GM12878 (cell line): ENCODE data around the gene AGAP1. TPM values are rescaled to one million over a fixed set of nuclear protein-coding genes. Genes with fewer than 3 reads are reported as not detected.

ENCODE experiments used
- ATAC-seq: fragments of 200-7000 bp; cut with Tn5 transposase; 3 replicates; pipeline ENCODE4 v1.9.1; 2020; ENCODE audit warnings: mild to moderate bottlenecking, moderate library complexity
- BruUV-seq: library from RNA; stranded (reverse); fragments of 400-500 nt; replicated peaks from 2 replicates; lab custom pipeline; 2021; lab: Mats Ljungman, UMichigan
- CTCF ChIA-PET: fragments of 300-600 bp; sonication (Branson Sonifier 250); formaldehyde crosslinking; extraction: SDS; loops from one replicate; lab custom pipeline; 2021; ENCODE audit warnings: inconsistent platforms; lab: Yijun Ruan, JAX
- POLR2A ChIA-PET: fragments of 350-600 bp; formaldehyde crosslinking; extraction: SDS; loops from one replicate; lab custom pipeline; 2021; ENCODE audit warnings: inconsistent platforms; lab: Charles Lee
- RAD21 ChIA-PET: fragments of 300-600 bp; sonication (Branson Sonifier 250); formaldehyde crosslinking; loops from one replicate; lab custom pipeline; 2023; ENCODE audit warnings: antibody characterized with exemption; ENCODE audit not compliant: unreplicated experiment; lab: Charles Lee
- SMC1A ChIA-PET: fragments of 300-600 bp; sonication (Branson Sonifier 250); formaldehyde crosslinking; loops from one replicate; lab custom pipeline; 2023; ENCODE audit not compliant: unreplicated experiment, uncharacterized antibody; lab: Charles Lee
- DNase-seq: peaks from one replicate; pipeline ENCODE4 v3.0.0-alpha.2; 2011; ENCODE audit warnings: low read depth, low spot score
- FAIRE-seq: peaks from 3 replicates; lab custom pipeline; 2011; peaks lifted over from hg19 to GRCh38; lab: Jason Lieb, UNC
- H2AFZ ChIP-seq: 2 replicates; pipeline ENCODE4 v1.6.0; 2011; ENCODE audit warnings: low read depth, low read length, control low read depth; ENCODE audit not compliant: control insufficient read depth
- H3K27ac ChIP-seq: 2 replicates; pipeline ENCODE4 v1.5.1; 2011; ENCODE audit warnings: control low read depth; ENCODE audit not compliant: control insufficient read depth, insufficient read depth
- H3K27me3 ChIP-seq, 2 experiments: replicated peaks in 1 of 2; 2 replicates each; pipeline versions ENCODE4 v1.6.0 to v1.6.1; 2011; ENCODE audit warnings: low read length in 1 of 2; ENCODE audit not compliant: control insufficient read depth in 2 of 2, insufficient read depth in 2 of 2
- H3K36me3 ChIP-seq, 2 experiments: 2 replicates each; pipeline ENCODE4 v1.5.1; 2011; ENCODE audit warnings: low read length in 1 of 2; ENCODE audit not compliant: control insufficient read depth in 2 of 2, insufficient read depth in 2 of 2
- H3K4me1 ChIP-seq: 2 replicates; pipeline ENCODE4 v1.6.1; 2011; ENCODE audit warnings: mild to moderate bottlenecking, low read length, moderate library complexity, mixed read lengths; ENCODE audit not compliant: control insufficient read depth, insufficient read depth
- H3K4me2 ChIP-seq: 2 replicates; pipeline ENCODE4 v1.6.0; 2011; ENCODE audit warnings: control low read depth; ENCODE audit not compliant: control insufficient read depth, insufficient read depth
- H3K4me3 ChIP-seq: fragments of 200-600 bp; sonication (generic); 2 replicates; pipeline ENCODE4 v1.5.1; 2016
- H3K79me2 ChIP-seq: 2 replicates; pipeline ENCODE4 v1.6.0; 2011; ENCODE audit warnings: low read length; ENCODE audit not compliant: control insufficient read depth, insufficient read depth
- H3K9ac ChIP-seq: 2 replicates; pipeline ENCODE4 v1.8.0; 2011; ENCODE audit warnings: low read length, control low read depth, mixed read lengths; ENCODE audit not compliant: control insufficient read depth, insufficient read depth
- H3K9me3 ChIP-seq: replicated peaks from 3 replicates; pipeline ENCODE4 v1.5.1; 2011; ENCODE audit warnings: mild to moderate bottlenecking, low read length; ENCODE audit not compliant: control insufficient read depth, insufficient read depth
- H4K20me1 ChIP-seq: 2 replicates; pipeline ENCODE4 v1.6.0; 2011; ENCODE audit not compliant: control insufficient read depth, insufficient read depth
- CBFB ChIP-seq: IDR thresholded peaks from 2 replicates; pipeline ENCODE4 v1.6.1; 2016; ENCODE audit warnings: antibody characterized with exemption, low read depth
- ZNF687 ChIP-seq: fragments of 450-650 bp; IDR thresholded peaks from 2 replicates; pipeline ENCODE4 v1.6.1; 2017; ENCODE audit warnings: mild to moderate bottlenecking, moderate library complexity
- WGBS: methylation state at CpG from one replicate; pipeline ENCODE4 v1.1.6; 2016; ENCODE audit warnings: low lambda C conversion rate; ENCODE audit not compliant: insufficient replicate concordance, insufficient coverage; ENCODE audit errors: missing lambda C conversion rate; 5-methylcytosine and 5-hydroxymethylcytosine counted together
- in situ Hi-C: fragments of 300-500 bp; cut with MboI; formaldehyde crosslinking; loops from 9 replicates; pipeline ENCODE4 v1.14.3; 2018; ENCODE audit warnings: mixed read lengths
- intact Hi-C: fragments of 100-400 bp; cut with micrococcal nuclease; formaldehyde crosslinking; loops from one replicate; pipeline ENCODE4 v1.14.2; 2022; ENCODE audit not compliant: unreplicated experiment
- polyA plus RNA-seq, 11 experiments: library from polyadenylated mRNA; depleted of rRNA in 4 of 11; unstranded in 6 of 11; stranded (reverse) in 5 of 11; fragments of >200 nt; fragmentation: Nextera tagmentation in 4 of 11; fragmentation: Illumina TruSeq in 1 of 11; extraction: Ambion mirVana in 4 of 11; extraction: Trizol in 1 of 11; gene quantifications; 1 replicate in 1 of 11; 2 replicates in 10 of 11; pipeline versions ENCODE4 v1.2.1 to v1.2.3, GENCODE V29; 2011 to 2016; ENCODE audit warnings: inconsistent platforms in 2 of 11, missing spikeins in 2 of 11, low read depth in 1 of 11
- total RNA-seq, 4 experiments: library from RNA; depleted of rRNA in 3 of 4; stranded (reverse); fragments of >200 nt in 3 of 4; fragmentation: Illumina TruSeq in 1 of 4; extraction: Trizol in 1 of 4; gene quantifications; 2 replicates each; pipeline versions ENCODE4 v1.2.1 to v1.2.3, GENCODE V29; 2013 to 2021

Gene AGAP1
- total and polyA plus RNA-seq, 10 of the 15 experiments (the other 5 are each of a cell fraction or from before 2014, with no cell fraction given): 0.05 to 0.15 (median 0.06) TPM; not detected in 7

DNA sequence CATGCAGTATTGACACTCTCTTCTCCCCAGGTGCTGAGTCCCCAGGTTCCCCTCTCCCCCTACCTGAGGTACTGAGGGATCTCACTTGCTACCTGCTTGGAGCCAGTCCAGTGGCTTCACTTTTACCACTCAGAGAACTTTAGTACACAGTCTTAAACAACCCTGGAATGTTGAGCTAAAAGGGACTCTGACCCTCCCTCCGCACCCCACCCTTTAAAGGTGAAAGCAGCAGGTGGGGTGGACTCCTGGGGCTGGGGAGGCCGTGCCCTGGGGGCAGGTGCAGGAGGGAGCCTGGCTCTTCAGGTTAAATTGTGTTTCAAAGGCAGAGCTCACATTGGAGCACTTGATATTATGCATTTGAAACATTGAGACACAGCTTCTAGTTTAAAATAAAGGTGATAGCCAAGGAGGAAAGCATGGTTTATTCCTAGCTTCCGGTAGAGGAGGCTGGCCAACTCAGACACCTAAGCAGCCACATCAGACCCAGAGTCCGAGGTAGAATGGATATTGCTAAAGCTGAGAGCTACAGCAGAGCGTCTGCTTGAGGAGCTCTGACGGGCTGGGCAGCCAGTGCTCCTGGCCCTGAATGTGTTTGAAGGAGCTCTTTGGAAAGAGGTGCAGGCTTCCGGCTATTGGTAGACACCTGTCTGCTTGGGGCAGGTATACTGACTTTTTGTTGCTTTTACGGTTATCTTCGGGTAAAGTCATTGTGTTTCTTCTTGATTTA, 196.4 kb downstream of the AGAP1 start:
- ChIA-PET CTCF (no interaction called here), SMC1A (interaction anchor here (1.2 kb wide), 1 partner anchor 9 kb away, joined by 4 read pairs; no protein-coding TSS in a partner anchor), RAD21 (no interaction called here), POLR2A (interaction anchor here (0.6 kb wide), 1 partner anchor 95 kb away, joined by 4 read pairs; no protein-coding TSS in a partner anchor)
- no peaks in the 10 kb centered on the region for H3K79me2 ChIP-seq
- no peaks in the 10 kb centered on the region for H3K27me3 ChIP-seq
- no peak overlapping the region for H3K4me2 ChIP-seq
- H3K4me1 ChIP-seq: no peaks in the 10 kb centered on the region
- no peak for TF ChIP-seq CBFB
- no peak for TF ChIP-seq ZNF687
- WGBS: 19% methylated on average over 9 of the region's 9 CpGs
- no peaks in the 10 kb centered on the region for H3K9me3 ChIP-seq
- ATAC-seq (no peak), DNase-seq (no peak), FAIRE-seq (no peak)
- no TSS peak for BruUV-seq
- no peak overlapping the region for H3K27ac ChIP-seq
- H3K36me3 ChIP-seq: no peaks in the 10 kb centered on the region
- H4K20me1 ChIP-seq: no peaks in the 10 kb centered on the region
- no peak overlapping the region for H3K4me3 ChIP-seq
- H3K9ac ChIP-seq: no peak overlapping the region
- no peak overlapping the region for H2AFZ ChIP-seq
- in situ Hi-C loops: no loop called here
- intact Hi-C loops: no loop called here
